Stimulated activated naive B cell treated with anti-CD40 and anti-IgM and Interleukin-4, amounts not matched to agents 10 μg/mL and 1 μg/mL and 100 μg/mL, for 72 hours (primary cell): ENCODE measurements around the gene OGFRL1.
"Not testable (repeated sequence)": the region's sequence is repeated elsewhere in the genome, so short reads cannot be mapped to it uniquely, and the experiment has no call there.

Experiments used
- ATAC-seq, 2 donors: fragments of 150-1000 bp; cut with Tn5 transposase; replicated peaks; 2 replicates each; pipeline ENCODE4 v1.10.0; 2021; ENCODE audit warnings: moderate library complexity in 1 of 2
- DNase-seq: peaks from one replicate; pipeline ENCODE4 v3.0.0; 2021
- H3K27ac Mint-ChIP-seq: one replicate; pipeline ENCODE4 v1.8.0; 2022; ENCODE audit warnings: mild to moderate bottlenecking, mixed read lengths
- H3K27me3 Mint-ChIP-seq, 2 donors: one replicate each; pipeline ENCODE4 v1.8.0; 2022; ENCODE audit warnings: mixed read lengths in 2 of 2
- H3K36me3 Mint-ChIP-seq, 2 donors: one replicate each; pipeline ENCODE4 v1.8.0; 2022; ENCODE audit warnings: mixed read lengths in 2 of 2, mild to moderate bottlenecking in 1 of 2
- H3K4me1 Mint-ChIP-seq, 2 donors: one replicate each; pipeline ENCODE4 v1.8.0; 2022; ENCODE audit warnings: mixed read lengths in 2 of 2, mild to moderate bottlenecking in 1 of 2
- H3K4me3 Mint-ChIP-seq, 2 donors: one replicate each; pipeline ENCODE4 v1.8.0; 2022; ENCODE audit warnings: mild to moderate bottlenecking in 2 of 2, mixed read lengths in 2 of 2, moderate library complexity in 1 of 2
- H3K9me3 Mint-ChIP-seq, 2 donors: one replicate each; pipeline ENCODE4 v1.8.0; 2022; ENCODE audit warnings: mixed read lengths in 2 of 2, mild to moderate bottlenecking in 1 of 2

The OGFRL1 gene

DNA sequence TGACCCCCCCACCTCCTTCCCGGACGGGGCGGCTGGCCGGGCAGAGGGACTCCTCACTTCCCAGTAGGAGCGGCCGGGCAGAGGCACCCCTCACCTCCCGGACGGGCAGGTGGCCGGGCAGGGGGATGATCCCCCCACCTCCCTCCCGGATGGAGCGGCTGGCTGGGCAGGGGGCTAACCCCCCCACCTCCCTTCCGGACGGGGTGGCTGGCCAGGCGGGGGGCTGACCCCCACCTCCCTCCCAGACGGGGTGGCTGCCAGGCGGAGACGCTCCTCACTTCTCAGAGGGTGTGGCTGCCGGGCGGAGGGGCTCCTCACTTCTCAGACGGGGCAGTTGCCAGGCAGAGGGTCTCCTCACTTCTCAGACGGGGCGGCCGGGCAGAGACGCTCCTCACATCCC is 22.2 kb upstream of the OGFRL1 start:
- H3K4me1 Mint-ChIP-seq = peaks cover 21 to 29% of the 10 kb centered on the region in 2 donors
- not testable (repeated sequence) for ATAC-seq

DNA sequence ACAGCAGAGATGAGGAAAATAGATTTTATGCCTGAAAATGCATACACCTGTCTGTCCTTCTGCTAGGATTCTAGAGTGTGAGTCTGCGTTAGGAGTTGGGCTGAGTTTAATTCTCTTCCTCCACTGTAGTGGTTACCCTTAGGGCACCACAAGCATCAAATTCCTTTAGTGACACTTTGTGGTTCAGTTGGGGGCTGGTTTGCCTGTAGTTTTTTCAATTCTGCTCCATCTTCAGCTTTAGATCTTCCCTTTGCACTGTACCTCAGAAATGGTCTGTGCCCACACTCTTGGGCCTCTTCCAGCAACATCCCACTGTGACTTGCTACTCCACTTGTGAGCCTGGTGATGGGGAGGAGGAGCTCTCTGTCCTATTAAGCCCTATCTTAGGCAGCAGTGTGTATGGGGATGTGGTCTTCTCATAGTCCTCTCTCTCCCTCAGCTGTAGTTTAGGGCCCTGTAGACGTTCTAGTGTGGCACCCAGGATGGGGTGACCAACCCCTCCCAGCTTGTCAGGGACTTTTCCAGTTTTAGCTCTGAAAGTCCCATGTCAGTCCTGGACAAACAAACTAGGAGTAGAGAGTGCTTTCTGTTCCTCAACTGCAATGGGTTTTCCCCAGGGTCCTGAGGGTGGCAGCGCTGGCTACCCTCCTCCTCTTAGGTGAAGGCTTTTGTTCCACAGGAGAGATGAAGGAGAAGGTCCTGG is 19.7 kb upstream of the OGFRL1 start:
- H3K27me3 Mint-ChIP-seq = no peaks in the 10 kb centered on the region
- peak; percentile 89 to 91 for ATAC-seq
- peaks cover 7 to 15% of the 10 kb centered on the region in 2 donors for H3K36me3 Mint-ChIP-seq
- peak overlapping the region in 1 of 2 donors; percentile 58 for H3K4me3 Mint-ChIP-seq
- peak overlapping the region; percentile 90 for H3K27ac Mint-ChIP-seq
- H3K9me3 Mint-ChIP-seq = peaks cover 6 to 8% of the 10 kb centered on the region in 2 donors
- peaks cover 21 to 29% of the 10 kb centered on the region in 2 donors for H3K4me1 Mint-ChIP-seq
- no peak for DNase-seq

More for the DNA sequence above, 22.2 kb upstream of the OGFRL1 start:
- H3K4me3 Mint-ChIP-seq, H3K27ac Mint-ChIP-seq, H3K27me3 Mint-ChIP-seq, H3K9me3 Mint-ChIP-seq, DNase-seq: not testable (repeated sequence)
- H3K36me3 Mint-ChIP-seq = peaks cover 5 to 10% of the 10 kb centered on the region in 2 donors

DNA sequence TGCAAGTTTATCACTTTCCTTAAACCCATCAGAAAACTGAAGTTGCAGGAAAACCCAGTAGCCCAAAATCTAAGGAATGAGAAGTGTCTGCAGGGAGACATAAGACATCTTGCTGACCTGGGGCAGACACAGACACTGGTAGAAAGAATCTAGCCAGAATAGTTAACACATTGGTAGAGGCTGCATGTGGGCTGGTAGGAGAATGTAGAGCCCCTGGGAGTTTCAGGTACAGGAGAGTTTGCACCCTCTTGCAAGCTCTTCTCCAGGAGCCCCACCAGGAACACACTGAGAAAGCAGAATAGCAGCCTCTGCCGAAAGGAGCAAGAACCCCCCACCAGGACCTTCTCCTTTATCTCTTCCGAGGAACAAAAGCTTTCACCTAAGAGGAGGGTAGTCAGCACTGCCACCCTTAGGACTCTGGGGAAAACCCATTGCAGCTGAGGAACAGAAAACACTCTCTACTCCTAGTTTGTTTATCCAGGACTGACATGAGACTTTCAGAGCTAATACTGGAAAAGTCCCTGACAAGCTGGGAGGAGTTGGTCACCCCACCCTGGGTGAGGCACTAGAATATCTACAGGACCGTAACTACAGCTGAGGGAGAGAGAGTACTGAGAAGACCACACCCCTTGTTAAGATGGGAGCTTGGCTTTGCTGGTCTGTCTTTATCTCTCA is 10.5 kb upstream of the OGFRL1 start:
- Mint-ChIP-seq H3K27me3 (no peaks in the 10 kb centered on the region), H3K9me3 (peaks cover 4 to 7% of the 10 kb centered on the region in 2 donors), H3K36me3 (peaks cover 0 to 4% of the 10 kb centered on the region in 2 donors), H3K4me1 (peaks cover 9 to 12% of the 10 kb centered on the region in 2 donors), H3K4me3 (no peak overlapping the region), H3K27ac (no peak overlapping the region)
- ATAC-seq = peak; percentile 65 to 80
- DNase-seq = no peak

DNA sequence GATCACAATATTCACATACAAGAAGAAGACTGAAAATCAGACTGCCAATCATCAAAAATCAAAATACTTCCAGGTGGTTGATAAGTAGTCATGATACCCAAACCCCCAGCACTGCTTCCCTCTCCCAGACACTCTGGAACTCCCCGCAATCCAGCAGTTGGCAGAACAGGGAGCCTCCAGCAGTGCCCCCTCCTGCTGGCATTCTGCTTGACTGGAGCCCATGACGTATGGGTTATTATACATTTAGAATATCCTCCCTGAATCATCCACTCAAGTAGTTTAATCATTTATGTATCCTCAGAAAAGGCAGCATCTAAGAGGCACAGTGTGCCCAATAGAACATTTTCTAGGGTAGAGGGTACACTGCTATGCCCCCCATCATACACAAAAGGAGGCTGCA is 9.3 kb upstream of the OGFRL1 start:
- ATAC-seq (no peak), DNase-seq (no peak)
- Mint-ChIP-seq H3K4me3 (no peak overlapping the region), H3K4me1 (peaks cover 13 to 18% of the 10 kb centered on the region in 2 donors), H3K36me3 (peaks cover 0 to 4% of the 10 kb centered on the region in 2 donors), H3K9me3 (peaks cover 4 to 7% of the 10 kb centered on the region in 2 donors), H3K27ac (no peak overlapping the region), H3K27me3 (no peaks in the 10 kb centered on the region)

DNA sequence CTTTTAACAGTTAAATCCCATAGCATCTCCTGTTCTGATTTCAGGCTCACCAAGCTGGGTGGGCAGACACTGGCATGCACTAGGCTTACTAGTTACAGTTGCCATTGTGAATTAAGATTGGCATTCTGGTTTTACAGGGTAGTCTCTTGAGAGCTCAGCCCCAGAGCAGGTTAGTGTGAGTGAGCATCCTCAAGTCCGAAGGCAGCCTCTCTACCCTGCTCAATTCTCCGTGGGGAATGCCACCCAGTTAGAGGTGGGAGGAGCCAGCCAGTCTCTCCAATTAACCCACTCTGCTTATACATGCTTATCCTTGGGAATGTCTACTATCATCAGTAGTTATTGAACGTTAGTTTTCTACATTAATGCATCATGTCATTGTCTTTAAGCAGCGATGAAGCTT is 8.9 kb upstream of the OGFRL1 start:
- Mint-ChIP-seq H3K4me3 (no peak overlapping the region), H3K36me3 (peaks cover 0 to 4% of the 10 kb centered on the region in 2 donors), H3K4me1 (peaks cover 13 to 20% of the 10 kb centered on the region in 2 donors), H3K27ac (no peak overlapping the region), H3K27me3 (no peaks in the 10 kb centered on the region), H3K9me3 (peaks cover 4 to 7% of the 10 kb centered on the region in 2 donors)
- no peak for DNase-seq
- ATAC-seq = no peak

DNA sequence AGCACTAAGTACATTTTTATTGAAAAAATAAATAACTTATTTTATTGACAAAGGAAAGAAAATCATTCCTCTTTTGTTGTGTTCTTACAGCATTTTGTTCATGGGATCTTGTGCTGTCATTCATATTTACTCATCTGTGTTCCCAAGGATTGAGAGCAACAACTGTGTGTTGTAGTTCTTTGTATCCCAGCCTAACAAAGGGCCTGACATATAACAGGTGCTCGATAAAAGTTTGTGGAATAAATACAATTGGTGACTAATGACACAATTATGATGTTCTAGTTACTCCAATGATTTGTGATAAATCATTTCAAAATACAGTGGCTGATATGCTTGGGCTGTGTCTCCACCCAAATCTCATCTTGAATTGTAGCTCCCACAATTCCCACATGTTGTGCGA is 7.9 kb upstream of the OGFRL1 start:
- Mint-ChIP-seq H3K4me1 (peaks cover 13 to 20% of the 10 kb centered on the region in 2 donors), H3K27ac (no peak overlapping the region), H3K4me3 (no peak overlapping the region), H3K27me3 (no peaks in the 10 kb centered on the region), H3K9me3 (peaks cover 3 to 7% of the 10 kb centered on the region in 2 donors), H3K36me3 (peaks cover 0 to 4% of the 10 kb centered on the region in 2 donors)
- ATAC-seq (no peak), DNase-seq (no peak)

DNA sequence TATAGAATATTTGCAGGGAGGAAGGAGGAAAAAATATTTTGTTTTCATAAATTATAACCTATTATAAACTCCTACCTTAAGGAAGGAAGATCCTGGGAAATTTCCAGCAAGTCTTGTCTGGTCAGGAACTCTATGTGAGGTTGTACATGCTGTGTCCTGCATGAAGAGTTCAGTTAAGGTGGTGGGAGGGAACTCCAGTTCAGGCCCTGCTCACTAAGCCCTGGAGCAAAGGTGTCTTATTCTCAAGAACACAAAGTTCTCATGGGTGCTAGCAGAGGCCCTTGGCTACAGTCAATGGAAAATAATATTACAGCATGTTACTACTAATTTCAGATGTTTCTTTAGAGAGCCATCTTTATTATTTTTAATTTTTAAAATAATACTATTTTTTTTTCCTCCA is 3.8 kb upstream of the OGFRL1 start:
- peaks cover 0 to 7% of the 10 kb centered on the region in 2 donors for H3K36me3 Mint-ChIP-seq
- H3K27me3 Mint-ChIP-seq = no peaks in the 10 kb centered on the region
- DNase-seq (no peak), ATAC-seq (no peak)
- peaks cover 19 to 30% of the 10 kb centered on the region in 2 donors for H3K4me1 Mint-ChIP-seq
- H3K9me3 Mint-ChIP-seq = peaks cover 2 to 7% of the 10 kb centered on the region in 2 donors
- no peak overlapping the region for H3K27ac Mint-ChIP-seq
- no peak overlapping the region for H3K4me3 Mint-ChIP-seq

DNA sequence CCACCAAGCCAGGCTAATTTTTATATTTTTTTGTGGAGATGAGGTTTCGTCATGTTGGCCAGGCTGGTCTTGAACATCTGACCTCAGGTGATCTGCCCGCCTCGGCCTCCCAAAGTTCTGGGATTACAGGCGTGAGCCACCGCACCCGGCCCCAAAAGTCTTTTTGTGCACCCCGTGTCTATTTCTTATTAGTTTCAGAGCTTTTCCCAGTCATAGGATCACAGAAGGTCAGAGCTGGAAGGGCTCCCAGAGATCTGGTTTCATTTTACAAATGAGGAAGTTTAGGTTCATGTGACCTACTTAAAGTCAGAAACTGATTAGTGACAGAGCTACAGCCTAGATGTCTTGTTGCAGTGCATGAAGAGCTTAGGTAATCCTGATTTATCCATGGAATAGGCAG is 1.6 kb upstream of the OGFRL1 start:
- Mint-ChIP-seq H3K4me3 (peak overlapping the region in 1 of 2 donors; percentile 83), H3K4me1 (peaks cover 38 to 53% of the 10 kb centered on the region in 2 donors), H3K27ac (peak overlapping the region; percentile 80), H3K27me3 (no peaks in the 10 kb centered on the region), H3K9me3 (no peaks in the 10 kb centered on the region), H3K36me3 (peaks cover 13 to 16% of the 10 kb centered on the region in 2 donors)
- DNase-seq (no peak), ATAC-seq (no peak)

DNA sequence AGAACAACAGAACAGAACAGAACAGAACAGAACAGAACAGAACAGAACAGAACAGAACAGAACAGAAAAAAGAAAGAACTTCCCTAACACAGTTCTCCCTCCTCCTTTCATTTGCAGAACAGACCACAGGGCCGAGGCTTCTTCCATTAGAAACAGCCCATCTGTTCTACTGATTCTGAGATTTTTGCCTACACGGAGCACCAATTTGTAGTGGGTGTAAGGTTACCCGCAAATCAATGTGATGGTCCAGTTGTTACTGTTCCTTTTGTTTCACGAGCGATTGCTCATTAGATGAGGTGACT is 734 bp upstream of the OGFRL1 start:
- H3K27me3 Mint-ChIP-seq = no peaks in the 10 kb centered on the region
- peaks cover 15 to 18% of the 10 kb centered on the region in 2 donors for H3K36me3 Mint-ChIP-seq
- ATAC-seq (no peak), DNase-seq (no peak)
- peaks cover 40 to 56% of the 10 kb centered on the region in 2 donors for H3K4me1 Mint-ChIP-seq
- peak overlapping the region; percentile 80 for H3K27ac Mint-ChIP-seq
- no peaks in the 10 kb centered on the region for H3K9me3 Mint-ChIP-seq
- peak overlapping the region; percentile 76 to 83 for H3K4me3 Mint-ChIP-seq

DNA sequence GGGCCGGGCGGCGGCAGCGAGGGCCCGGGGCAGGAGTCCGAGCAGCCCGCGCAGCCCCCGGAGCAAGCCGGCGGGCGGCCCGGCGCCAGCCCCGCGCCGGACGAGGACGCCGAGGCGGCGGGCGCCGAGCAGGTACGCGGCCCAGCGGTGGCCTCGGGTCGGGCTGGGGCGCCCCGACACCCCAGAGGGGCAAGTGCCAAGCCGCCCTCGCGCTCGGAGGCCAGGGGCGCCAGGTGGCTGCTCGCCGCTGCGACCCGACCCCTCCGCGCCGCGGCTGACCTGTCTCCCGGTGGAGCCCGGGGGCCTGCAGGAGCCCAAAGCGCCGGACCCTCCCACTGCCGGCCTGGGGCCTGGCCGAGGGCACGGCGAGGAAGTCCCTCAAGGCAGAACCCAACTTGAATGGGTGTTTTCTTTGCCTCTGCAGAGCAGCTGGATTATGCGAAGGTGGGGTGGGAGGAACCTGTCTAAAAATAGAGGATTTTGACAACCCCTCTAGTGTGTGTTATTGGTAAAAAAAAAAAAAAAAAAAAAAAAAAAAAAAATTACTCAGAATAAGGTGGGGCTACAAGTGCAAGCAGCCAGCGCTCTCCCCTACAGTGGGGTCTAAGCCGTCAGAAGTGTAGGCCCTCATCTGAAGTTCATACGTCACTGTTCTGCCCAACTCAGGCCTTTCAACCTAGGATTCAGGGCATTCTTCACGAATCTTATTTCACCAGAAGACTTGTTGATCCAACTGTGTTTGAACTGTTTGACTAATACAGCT is 609 bp downstream of the OGFRL1 start:
- Mint-ChIP-seq H3K9me3 (no peaks in the 10 kb centered on the region), H3K36me3 (peaks cover 22 to 26% of the 10 kb centered on the region in 2 donors), H3K4me1 (peaks cover 40 to 51% of the 10 kb centered on the region in 2 donors), H3K27me3 (no peaks in the 10 kb centered on the region), H3K27ac (peak overlapping the region; percentile 94), H3K4me3 (peak overlapping the region; percentile 90)
- ATAC-seq (peak; percentile 22 to 28), DNase-seq (peak; percentile 44)

DNA sequence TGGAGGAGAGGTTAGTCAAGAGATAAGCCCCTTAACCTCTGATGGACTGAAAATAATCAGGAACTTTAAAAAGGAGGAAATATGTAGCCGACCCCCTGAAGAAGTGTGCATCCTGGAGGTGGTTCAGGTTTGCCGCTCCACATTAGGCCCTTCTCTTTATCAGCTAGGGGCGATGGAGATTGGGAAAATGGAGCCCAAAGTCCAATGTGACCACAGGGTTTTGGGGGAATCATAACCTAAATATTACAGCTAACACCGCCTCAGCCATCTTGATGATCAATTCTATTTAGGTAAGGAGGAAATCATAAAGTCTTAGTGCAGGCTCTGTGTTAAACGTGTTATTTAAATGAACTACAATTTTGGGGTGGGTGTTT is 1.2 kb downstream of the OGFRL1 start:
- ATAC-seq (no peak), DNase-seq (no peak)
- Mint-ChIP-seq H3K27me3 (no peaks in the 10 kb centered on the region), H3K4me3 (peak overlapping the region; percentile 90), H3K36me3 (peaks cover 26 to 30% of the 10 kb centered on the region in 2 donors), H3K9me3 (no peaks in the 10 kb centered on the region), H3K27ac (peak overlapping the region; percentile 94), H3K4me1 (peaks cover 42 to 47% of the 10 kb centered on the region in 2 donors)

DNA sequence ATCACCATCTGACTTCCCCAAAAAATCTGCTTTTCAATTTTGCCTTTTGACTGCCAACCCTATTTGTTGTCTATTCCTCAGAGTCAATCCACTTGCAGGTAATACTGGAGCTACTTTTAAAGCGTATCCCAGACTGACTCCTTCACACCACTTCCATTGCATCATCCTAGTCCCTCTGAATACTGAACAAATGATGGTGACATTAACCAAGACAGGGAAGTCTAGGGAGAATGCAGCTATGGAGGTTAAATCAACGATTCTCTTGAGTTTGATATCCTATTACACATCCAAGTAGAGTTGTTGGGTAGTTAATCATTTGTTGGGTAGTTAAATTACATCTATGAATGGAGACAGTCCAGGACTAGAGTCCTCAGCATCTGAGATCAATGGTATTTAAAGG is 2.0 kb downstream of the OGFRL1 start:
- no peaks in the 10 kb centered on the region for H3K9me3 Mint-ChIP-seq
- peak overlapping the region; percentile 11 for H3K27ac Mint-ChIP-seq
- peaks cover 42 to 47% of the 10 kb centered on the region in 2 donors for H3K4me1 Mint-ChIP-seq
- peak overlapping the region; percentile 55 to 90 for H3K4me3 Mint-ChIP-seq
- no peak for ATAC-seq
- H3K27me3 Mint-ChIP-seq = no peaks in the 10 kb centered on the region
- DNase-seq = no peak
- H3K36me3 Mint-ChIP-seq = peaks cover 29 to 38% of the 10 kb centered on the region in 2 donors

DNA sequence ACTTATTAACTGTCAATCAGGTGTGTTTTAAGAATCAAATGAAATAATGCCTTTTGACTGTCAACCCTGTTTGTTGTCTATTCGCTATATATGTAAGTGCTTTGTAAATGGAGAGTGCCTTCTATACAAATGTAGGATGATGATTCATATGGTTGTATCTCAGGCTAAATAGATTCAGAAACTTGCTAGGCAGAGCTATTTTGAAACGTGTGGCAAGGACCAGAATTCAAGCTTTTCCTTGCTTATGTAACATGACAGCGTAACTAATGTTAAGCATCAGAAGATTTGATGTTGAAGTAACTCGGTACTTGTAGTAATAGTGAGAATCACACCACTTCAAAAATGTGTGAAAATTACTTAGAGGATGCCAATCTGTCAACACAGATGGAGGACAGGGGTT is 3.4 kb downstream of the OGFRL1 start:
- no peak for ATAC-seq
- no peak overlapping the region for H3K27ac Mint-ChIP-seq
- no peak for DNase-seq
- H3K4me3 Mint-ChIP-seq = no peak overlapping the region
- no peaks in the 10 kb centered on the region for H3K9me3 Mint-ChIP-seq
- peaks cover 41 to 42% of the 10 kb centered on the region in 2 donors for H3K4me1 Mint-ChIP-seq
- peaks cover 34 to 44% of the 10 kb centered on the region in 2 donors for H3K36me3 Mint-ChIP-seq
- H3K27me3 Mint-ChIP-seq = no peaks in the 10 kb centered on the region

DNA sequence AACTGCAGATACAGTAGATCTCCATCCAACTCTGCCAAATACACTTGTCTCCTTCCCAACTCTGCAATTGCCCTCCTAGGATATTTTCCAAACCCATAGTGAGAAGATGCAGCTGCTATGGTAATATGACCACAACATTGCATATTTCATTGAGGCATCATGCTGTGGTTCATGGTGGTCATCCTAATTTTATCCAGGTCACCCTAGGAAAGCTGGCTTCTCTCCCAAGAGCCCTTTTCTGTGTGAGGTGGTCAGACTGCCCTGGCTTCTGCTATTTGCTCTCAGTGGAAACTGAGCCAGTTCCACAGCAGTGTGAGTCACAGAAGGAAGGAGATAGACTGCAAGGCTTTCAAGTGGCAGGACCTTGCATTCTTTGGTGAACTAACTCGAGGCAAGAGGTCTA is 5.5 kb downstream of the OGFRL1 start:
- Mint-ChIP-seq H3K4me1 (peaks cover 31 to 33% of the 10 kb centered on the region in 2 donors), H3K36me3 (peaks cover 40 to 48% of the 10 kb centered on the region in 2 donors), H3K27ac (peak overlapping the region; percentile 51), H3K9me3 (no peaks in the 10 kb centered on the region), H3K27me3 (no peaks in the 10 kb centered on the region), H3K4me3 (no peak overlapping the region)
- ATAC-seq (no peak), DNase-seq (no peak)
